Putamen (tissue), 1 donor: Measurements from ENCODE around the gene CPOX.

Experiments
- DNase-seq: peaks from one replicate; pipeline ENCODE4 v3.0.0-alpha.2; 2016; ENCODE audit warnings: low spot score

Gene CPOX

DNA sequence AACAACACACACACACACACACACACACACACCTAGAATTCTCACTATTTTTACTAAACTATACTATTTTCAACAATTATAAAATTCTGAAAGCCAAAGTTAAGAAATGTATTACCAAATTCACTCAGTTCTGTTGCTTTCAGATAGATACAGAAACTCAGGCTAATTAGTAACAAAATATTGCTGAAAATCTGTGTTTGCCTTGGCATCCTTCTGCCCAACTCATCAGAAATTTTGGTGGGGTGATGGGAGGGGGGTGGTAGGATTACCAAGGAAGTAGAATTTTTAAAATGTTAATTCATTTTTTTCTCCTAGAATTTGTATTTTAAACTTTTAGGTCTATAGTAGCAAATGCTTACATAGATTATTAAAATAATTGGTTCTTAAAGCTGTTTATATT is 2.7 kb upstream of the CPOX start:
- DNase-seq, result no peak

DNA sequence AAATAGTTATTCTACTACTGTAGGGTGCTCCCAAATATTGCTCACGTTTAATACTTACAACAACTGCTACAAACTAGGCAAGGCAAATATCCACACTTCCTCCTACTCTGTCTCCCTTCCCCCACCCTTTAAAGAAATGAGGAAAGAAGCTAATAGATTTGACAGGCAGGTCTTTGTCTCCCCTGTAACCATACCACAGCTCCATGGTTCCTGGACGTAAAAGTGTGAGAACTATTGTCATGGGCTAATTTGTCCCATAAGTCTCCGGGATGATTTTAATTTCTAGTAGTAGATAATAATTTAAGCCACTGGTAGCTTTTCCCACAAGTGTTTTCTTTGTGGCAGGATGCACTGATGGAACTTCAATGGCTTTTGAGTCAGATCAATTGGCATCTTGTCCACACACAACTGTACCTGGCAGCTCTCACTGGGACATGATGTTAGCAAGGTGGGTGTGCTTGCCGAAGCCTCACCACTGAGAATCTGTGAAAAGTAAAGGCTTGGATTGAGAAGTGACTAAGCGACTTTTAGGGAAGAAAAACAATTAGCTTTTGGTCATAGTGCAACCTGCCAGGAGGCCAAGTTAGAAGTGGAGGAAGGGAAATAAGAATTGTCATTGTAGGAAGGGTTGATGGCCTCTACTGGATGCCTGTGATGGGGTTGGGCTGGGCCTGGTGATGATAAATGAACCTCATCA is 1.4 kb upstream of the CPOX start:
- DNase-seq, result peak; percentile 5

DNA sequence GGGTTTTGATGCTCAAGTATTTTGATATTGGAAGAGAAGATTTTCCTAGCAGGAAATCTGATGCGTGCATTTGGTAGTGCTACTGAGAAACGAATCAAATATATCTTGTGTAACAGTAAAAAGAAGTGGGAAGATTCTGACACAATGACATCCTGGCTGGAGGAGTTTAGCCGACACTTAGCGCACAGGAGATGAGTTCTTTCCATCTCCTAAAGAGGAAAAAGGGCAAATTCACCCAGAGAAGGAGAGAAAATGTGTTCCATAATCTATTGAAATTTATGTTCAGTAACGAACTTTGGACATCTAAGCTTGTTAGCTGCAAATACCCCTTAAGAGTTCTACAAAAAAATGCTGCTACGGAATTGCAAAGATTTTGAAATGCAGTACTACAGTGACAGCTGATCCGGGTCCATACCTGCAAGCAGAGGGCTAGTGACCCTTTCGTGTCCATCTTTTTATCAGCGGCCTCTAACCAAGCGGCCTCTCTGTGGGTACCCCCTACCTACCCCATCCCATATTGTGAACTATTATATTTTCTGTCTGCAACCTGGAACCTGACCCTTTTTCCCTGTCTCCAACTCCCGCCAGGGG is 971 bp downstream of the CPOX start:
- DNase-seq, result no peak

DNA sequence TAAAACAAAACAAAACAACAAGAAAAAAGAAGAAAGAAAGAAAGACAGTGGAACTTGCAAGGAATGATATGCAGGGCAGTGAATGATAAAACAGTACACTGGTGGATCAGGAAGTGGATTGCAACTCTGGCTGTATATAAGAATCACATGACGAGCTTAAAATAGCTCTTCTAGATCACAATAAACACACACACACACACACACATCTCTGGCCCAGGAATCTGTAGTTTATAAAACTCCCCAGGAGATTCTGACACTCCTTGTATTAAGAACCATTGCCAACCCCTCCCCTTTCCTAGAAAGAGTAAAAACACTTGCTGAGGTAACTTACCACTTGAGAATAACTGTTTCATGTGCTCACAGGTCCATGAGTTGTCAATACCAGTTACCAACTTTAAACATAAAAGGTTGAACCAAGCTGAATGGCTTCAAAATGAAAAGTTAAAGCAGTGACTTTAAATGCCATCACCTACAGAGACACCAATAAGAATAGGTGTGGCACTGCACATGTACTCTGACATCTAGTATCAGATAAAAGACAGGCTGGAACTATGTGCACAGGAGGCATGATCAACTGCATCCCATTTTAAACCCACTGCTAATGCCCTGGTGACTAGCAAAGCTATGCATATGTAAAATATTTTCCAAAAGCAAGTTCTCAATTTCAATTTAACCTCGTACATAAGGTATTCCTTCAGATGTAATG is 3.9 kb downstream of the CPOX start:
- DNase-seq, result no peak

DNA sequence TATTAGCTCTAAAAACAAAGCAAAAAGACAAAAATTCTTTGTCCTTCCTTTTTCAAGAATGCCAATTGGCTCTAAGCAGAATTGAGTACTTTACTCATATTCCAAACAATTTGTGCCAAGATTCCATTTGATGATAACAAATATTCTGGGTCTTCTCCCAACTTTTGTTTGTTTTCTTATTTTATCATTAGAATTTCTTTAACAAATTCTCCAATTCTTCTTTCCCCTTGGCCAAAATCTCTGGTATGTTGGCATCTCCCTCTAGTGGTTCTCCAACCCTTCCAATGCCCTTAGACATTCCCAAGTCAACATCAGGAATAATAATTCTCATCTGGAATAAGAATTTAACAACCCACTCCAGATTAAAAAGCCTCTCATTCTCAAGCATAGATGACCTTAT is 5.3 kb downstream of the CPOX start:
- no peak for DNase-seq

DNA sequence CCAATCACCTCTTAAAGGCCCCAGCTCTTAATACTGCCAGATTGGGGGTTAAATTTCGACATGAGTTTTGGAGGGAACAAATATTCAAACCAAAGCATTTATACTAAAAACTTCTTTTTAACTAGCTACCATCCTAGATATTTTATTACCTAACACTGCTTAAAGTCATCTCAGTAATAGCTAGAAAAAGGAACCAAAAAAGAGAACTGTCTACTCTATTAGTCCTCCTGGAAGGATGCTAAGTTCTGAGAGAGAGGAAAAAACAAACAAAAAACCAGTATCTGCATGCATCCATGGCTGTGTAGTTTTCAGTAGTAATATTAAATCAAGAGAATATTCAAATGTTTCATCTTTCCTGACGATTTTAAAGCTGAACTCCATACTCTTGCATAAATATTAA is 5.8 kb downstream of the CPOX start:
- DNase-seq, result no peak

DNA sequence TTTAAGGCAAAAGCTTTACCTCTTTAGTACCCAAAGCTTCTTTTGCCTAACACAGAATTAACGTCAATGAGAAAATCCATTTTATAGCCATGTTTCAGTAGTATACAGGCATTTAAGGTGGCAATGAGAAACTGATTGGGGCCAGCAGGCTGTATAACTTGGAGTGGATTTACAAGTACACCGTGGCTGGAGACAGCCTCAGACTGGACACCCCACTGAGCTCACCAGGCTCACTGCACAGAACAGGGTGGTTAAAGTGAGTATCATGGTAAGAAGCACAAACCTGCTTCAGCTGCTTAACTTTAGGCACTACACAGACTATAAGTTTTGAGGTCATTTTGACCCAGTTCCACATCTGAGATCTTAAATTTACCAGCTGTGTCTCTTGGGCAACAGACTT is 8.9 kb downstream of the CPOX start:
- DNase-seq, result no peak

DNA sequence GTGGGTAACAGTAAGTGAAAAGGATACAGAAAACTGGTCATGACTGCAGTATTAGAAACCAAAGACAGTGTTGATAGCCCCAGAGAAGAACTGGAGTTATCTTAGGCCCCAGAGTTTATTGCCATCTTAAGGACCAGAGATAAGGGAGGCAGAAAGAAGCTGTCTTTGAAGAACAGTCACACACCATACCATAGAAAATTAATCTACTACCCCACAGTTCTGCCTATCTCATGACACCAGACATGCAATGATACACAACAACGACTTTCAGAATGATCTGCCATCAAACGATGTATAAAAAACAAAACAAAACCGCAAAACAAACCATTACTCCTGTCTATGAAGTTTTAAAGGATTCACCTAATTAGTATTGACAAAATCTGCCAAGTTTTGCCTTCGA is 9.6 kb downstream of the CPOX start:
- DNase-seq, result no peak

DNA sequence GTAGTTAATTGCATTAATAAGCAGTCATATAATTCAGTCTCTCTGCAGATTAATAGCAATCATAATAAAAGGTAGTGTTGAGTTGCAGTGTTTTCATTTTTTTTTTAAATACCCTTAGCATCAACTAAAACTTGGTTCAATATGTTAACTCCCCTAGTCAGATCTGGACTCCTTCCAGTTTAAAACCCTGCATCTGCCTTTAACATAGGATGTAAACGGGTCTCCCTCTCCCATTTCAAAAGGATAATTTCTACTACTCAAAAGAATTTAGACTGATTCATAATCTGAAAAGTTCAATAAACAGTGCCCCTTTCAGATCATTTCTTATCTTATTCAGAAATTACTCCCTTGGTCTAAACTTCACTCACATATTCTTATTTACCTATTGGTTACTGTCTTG is 11.4 kb downstream of the CPOX start:
- no peak for DNase-seq

DNA sequence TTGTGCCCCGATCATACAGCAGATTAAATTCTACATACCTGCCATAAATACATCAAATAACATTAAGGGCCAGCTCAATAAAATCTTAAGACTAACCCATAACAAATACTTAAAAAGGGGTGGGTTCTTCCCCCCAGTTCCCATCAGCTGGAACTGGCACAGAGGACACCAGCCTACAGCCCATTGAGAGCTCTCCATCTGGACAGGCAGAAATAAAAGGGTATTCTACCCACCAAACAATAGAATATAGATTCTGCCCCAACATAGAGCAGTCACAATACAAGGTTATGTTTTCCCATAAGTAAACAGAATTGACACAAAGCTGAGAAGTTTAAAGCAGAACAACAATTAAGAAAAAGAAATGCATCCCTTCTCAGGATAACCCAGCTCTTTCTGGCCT is 11.9 kb downstream of the CPOX start:
- DNase-seq, result peak; percentile 72

DNA sequence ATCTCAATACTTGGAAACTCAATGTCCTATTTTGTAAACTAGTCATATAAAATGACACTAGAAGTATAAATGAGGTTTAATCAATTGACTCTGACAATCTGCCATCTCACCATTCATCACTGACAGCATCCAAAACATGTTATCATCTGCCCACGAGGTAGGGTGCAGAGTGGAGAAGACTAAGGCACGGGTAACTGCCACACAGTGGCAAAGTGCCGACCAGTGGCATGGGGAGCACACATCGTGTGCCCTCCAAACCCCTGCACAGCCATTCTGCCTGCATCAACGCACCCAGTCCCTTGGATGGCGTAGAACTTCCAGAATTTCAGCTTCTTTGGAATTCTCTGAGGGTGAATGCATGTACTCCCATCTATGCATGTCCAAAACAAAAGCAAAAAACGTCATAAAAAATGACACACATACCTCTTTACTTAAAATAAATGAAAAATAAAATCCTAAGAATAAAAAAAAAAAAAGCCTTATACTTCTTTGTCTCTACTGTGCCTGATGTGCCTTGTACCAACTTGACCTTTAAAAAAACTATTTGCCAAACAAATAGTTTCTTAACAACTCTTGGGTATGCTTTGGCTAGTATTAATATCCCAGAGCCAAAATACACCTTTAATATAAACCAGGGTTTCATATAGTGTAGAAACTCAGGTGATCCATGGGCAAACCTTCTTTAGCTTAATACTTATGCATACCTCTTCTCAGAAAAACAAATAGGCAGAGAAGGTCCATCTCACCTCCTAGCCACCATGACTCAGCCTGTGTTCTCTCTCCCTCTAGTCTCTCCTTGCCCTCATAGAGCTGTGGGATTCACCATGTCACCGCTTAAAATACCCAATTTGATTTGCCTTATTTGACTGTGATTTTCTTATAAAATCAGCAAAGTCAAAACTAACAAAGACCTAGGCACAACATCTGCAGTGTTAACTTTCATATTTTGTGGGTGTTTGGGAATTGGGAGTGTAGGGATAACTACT is 12.7 kb downstream of the CPOX start:
- no peak for DNase-seq

DNA sequence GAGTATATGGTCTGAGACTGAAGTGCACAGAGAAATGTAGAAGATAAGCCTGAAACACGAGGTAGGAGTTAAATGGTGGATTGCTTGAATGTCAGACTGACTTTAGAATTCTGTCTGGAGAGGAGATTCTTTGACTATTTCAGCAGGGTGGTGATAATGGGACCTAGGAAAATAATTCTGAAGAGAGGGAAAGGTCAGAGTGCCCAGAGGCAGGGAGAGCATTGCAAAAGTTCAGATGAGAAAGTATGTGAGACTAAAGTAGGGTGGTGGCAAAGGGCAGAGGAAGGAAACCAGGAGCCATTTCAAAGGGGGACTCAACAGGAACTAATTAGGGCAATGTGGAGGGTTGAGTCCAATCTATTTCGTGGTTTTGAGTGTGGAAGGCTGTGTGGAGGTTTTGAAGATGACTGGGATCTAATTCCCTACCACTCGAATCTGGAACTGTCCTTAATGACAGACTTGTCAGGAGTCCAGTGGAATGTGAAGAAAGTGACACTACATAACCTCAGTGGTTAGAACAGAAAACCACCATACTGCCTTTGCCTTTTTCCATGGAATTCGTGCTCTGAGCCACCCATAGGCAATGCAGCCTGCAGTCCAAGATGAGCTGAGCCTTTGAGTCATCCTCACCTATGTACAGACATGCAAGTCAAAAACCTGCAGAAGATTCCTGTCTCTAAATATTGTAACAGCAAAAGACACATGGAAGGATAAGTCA is 16.1 kb downstream of the CPOX start:
- DNase-seq, result no peak

DNA sequence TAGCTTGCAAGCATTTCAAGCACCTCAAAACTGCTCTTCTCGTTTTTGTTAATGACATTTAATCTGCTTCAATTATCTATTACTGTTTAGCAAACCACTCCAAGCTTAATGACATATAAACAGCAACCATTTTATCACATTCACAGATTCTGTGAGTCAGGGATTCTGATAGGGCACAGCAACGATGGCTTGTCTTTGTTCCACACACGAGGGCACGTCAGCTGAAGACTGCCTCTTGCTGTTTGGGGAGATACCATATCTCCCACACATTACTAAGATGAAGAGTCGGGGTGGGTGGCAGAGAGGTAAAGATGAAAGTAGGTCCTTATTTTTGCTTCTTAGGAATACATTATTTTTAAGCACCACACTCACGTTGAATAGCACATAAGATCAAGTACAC is 19.3 kb downstream of the CPOX start:
- DNase-seq, result peak; percentile 65

DNA sequence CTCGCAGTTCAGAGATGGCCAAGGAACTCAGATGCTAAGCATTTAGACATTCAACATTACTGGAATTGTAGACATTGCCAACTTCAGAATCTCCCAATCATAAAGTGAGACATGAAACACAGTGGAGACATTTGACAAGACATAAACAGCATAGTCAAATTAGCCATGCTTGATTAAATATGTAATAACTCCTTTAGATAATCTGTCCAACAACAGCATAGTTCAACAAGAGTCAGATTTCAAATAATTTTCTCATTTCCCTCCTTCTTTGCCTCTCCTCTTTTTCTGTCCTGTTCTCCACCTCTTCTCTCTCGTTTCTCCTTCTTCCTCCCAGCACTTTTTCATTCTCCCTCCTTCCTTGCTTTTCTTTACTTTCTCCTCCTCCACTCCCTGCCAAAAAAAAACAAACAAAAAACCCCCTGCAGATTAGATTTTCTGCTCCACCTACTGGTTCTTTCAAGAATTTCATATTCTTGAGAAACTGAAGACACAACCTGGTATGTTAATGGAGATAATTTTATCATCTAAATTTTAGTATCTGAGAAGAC is 20.2 kb downstream of the CPOX start:
- no peak for DNase-seq

DNA sequence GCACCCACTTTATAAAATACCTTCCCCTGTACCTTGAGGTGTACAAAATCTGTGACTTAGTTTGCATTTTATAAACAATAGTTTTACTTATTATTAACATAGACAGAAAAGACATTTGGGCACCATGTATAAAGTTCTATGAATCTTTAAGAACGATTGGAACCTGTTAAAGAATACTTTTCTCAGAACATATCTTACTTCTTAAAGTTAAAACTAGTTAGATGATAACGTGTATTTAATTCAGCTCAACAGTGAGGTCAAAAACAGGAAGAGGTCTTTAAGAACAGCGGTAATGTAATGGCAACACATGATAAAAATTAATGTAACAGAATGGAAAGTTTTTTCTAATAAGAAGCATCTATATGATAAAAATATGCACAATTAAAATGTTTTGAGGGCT is 25.0 kb downstream of the CPOX start:
- DNase-seq, result no peak

DNA sequence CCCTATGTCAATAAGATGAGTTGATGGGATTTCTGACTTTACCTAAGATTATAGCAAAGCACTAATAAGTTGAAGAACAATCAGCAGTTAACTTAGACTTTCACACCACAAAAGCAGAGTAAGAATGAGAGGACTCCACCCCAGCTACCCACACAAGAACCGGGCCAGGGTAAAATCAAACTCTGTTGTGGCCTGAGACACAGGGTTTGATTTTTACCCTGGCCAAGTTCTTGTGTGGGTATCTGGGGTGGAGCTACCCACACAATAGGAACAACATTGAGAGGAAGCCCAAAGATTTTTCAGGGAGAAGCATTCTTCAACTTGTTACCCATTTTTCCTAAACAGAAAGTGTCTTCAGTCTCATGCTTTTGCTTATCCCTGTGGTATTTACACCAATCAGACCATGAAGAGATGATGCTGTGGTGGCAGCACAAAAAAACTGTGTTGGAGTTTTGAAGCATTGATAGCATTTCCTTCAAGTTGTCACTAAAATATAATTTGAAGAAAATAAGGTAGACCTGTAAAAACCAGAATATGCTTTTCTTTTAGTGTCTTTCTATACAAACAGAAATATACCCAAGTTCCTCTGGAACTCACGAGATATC is 25.6 kb downstream of the CPOX start:
- no peak for DNase-seq

DNA sequence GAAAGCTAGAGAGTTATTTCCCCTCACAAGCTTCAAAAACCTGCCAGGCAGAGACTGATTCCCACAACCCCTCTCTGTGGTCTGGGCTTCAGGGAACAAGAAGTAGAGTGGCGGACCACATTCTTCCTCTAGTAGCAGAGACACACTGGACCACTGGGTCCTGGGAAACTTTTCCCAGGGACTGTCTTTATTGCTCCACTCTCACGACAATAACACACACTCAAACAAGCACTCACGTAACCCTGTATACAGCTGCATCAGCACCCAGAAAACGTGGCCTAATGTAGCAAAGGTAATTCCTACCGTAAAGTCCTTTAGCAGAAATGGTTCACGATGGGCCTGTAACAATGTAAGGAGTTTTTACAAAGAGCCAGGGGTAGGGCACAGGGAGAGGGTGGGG is 27.6 kb downstream of the CPOX start:
- DNase-seq, result no peak

DNA sequence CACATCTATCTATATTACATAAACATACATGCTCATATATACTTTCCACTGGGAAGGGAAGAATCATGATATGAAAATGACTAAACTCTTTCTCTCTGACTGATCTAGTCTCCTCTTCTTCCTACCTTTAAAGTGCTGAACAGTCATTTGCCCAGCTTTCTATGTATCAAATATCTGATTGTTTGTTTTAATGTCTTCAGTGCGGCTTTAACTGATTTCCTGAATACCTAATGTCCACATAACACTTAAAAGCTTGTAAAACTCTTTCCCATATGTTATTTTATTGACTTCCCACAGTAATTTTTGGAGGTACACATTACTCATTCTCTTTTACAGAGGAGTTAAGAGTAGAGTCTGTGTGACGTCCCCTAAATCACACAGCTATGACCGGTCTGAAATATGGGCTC is 28.2 kb downstream of the CPOX start:
- DNase-seq, result no peak

DNA sequence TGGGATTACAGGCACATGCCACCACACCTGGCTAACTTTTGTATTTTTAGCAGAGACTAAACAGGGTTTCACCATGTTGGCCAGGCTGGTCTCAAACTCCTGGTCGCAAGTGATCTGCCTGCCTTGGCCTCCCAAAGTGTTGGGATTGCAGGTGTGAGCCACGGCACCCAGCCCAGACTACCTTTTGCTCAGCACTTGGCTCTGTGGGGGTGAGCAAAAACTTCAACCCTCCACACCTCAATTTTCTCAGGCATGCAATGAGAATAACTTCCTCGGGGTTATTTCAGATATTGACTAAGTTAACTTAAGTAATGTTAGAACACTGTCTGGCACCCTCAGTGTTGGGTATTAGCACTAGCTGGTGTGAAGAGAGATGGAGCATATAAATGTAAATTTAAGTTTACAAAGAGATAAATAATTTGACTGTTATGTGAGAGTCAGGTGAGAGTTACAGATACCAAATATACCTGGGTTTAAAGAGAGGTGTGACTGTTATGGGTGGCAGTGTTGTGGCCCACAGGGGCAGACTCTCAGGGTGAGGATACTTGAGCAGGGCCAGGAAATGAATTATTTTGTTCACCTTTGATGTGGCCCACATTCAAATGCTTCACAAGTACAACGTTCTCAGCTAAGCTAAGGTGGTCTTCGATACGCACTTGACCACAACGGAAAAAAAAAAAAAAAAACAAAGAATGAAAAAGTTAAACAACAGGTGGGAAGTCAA is 29.0 kb downstream of the CPOX start:
- DNase-seq, result no peak

DNA sequence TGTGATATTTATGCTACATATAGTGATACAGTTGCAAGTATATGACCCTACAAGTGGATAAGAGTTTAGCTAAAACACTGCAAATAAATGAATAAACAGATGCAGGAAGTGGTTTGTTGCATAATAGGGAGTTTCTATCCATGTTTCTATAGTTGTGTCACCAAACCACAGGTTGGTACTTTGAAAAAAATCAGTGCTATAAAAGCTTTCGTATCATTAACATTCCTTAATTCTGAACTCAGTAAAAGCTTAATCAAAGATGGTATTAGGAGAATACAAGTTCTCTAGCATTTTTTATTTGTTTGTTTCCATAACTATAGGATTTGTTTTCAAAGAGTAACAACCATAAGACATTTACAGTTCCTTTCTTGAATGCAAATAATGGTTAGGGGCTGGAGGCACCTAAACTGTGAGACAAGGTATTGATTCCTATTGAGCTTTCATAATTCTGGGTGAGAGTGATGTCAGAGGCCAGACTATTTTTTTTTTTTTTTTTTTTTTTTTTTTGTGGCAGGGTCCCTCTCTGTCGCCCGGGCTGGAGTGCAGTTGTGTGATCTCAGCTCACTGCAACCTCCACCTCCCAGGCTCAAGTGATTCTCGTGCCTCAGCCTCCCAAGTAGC is 29.6 kb downstream of the CPOX start:
- DNase-seq, result no peak
